GM12878 (cell line): ENCODE data around the gene ELN. TPM values are rescaled to one million over a fixed set of nuclear protein-coding genes. Genes with fewer than 3 reads are reported as not detected.

Experiments
- ATAC-seq: fragments of 200-7000 bp; cut with Tn5 transposase; 3 replicates; pipeline ENCODE4 v1.9.1; 2020; ENCODE audit warnings: mild to moderate bottlenecking, moderate library complexity
- BruUV-seq: library from RNA; stranded (reverse); fragments of 400-500 nt; replicated peaks from 2 replicates; lab custom pipeline; 2021; lab: Mats Ljungman, UMichigan
- CTCF ChIA-PET: fragments of 300-600 bp; sonication (Branson Sonifier 250); formaldehyde crosslinking; extraction: SDS; loops from one replicate; lab custom pipeline; 2021; ENCODE audit warnings: inconsistent platforms; lab: Yijun Ruan, JAX
- POLR2A ChIA-PET: fragments of 350-600 bp; formaldehyde crosslinking; extraction: SDS; loops from one replicate; lab custom pipeline; 2021; ENCODE audit warnings: inconsistent platforms; lab: Charles Lee
- RAD21 ChIA-PET: fragments of 300-600 bp; sonication (Branson Sonifier 250); formaldehyde crosslinking; loops from one replicate; lab custom pipeline; 2023; ENCODE audit warnings: antibody characterized with exemption; ENCODE audit not compliant: unreplicated experiment; lab: Charles Lee
- SMC1A ChIA-PET: fragments of 300-600 bp; sonication (Branson Sonifier 250); formaldehyde crosslinking; loops from one replicate; lab custom pipeline; 2023; ENCODE audit not compliant: unreplicated experiment, uncharacterized antibody; lab: Charles Lee
- DNase-seq: peaks from one replicate; pipeline ENCODE4 v3.0.0-alpha.2; 2011; ENCODE audit warnings: low read depth, low spot score
- FAIRE-seq: peaks from 3 replicates; lab custom pipeline; 2011; peaks lifted over from hg19 to GRCh38; lab: Jason Lieb, UNC
- H2AFZ ChIP-seq: 2 replicates; pipeline ENCODE4 v1.6.0; 2011; ENCODE audit warnings: low read depth, low read length, control low read depth; ENCODE audit not compliant: control insufficient read depth
- H3K27ac ChIP-seq: 2 replicates; pipeline ENCODE4 v1.5.1; 2011; ENCODE audit warnings: control low read depth; ENCODE audit not compliant: control insufficient read depth, insufficient read depth
- H3K27me3 ChIP-seq, 2 experiments: replicated peaks in 1 of 2; 2 replicates each; pipeline versions ENCODE4 v1.6.0 to v1.6.1; 2011; ENCODE audit warnings: low read length in 1 of 2; ENCODE audit not compliant: control insufficient read depth in 2 of 2, insufficient read depth in 2 of 2
- H3K36me3 ChIP-seq, 2 experiments: 2 replicates each; pipeline ENCODE4 v1.5.1; 2011; ENCODE audit warnings: low read length in 1 of 2; ENCODE audit not compliant: control insufficient read depth in 2 of 2, insufficient read depth in 2 of 2
- H3K4me1 ChIP-seq: 2 replicates; pipeline ENCODE4 v1.6.1; 2011; ENCODE audit warnings: mild to moderate bottlenecking, low read length, moderate library complexity, mixed read lengths; ENCODE audit not compliant: control insufficient read depth, insufficient read depth
- H3K4me2 ChIP-seq: 2 replicates; pipeline ENCODE4 v1.6.0; 2011; ENCODE audit warnings: control low read depth; ENCODE audit not compliant: control insufficient read depth, insufficient read depth
- H3K4me3 ChIP-seq: fragments of 200-600 bp; sonication (generic); 2 replicates; pipeline ENCODE4 v1.5.1; 2016
- H3K79me2 ChIP-seq: 2 replicates; pipeline ENCODE4 v1.6.0; 2011; ENCODE audit warnings: low read length; ENCODE audit not compliant: control insufficient read depth, insufficient read depth
- H3K9ac ChIP-seq: 2 replicates; pipeline ENCODE4 v1.8.0; 2011; ENCODE audit warnings: low read length, control low read depth, mixed read lengths; ENCODE audit not compliant: control insufficient read depth, insufficient read depth
- H3K9me3 ChIP-seq: replicated peaks from 3 replicates; pipeline ENCODE4 v1.5.1; 2011; ENCODE audit warnings: mild to moderate bottlenecking, low read length; ENCODE audit not compliant: control insufficient read depth, insufficient read depth
- H4K20me1 ChIP-seq: 2 replicates; pipeline ENCODE4 v1.6.0; 2011; ENCODE audit not compliant: control insufficient read depth, insufficient read depth
- FOXK2 ChIP-seq: fragments of 450-650 bp; IDR thresholded peaks from 2 replicates; pipeline ENCODE4 v1.6.1; 2017; ENCODE audit warnings: mild to moderate bottlenecking, moderate library complexity
- KAT2A ChIP-seq: conservative IDR thresholded peaks from 2 replicates; pipeline ENCODE4 v1.6.1; 2011; ENCODE audit warnings: low read depth, low read length; ENCODE audit not compliant: control insufficient read depth
- NFIC ChIP-seq: IDR thresholded peaks from 2 replicates; pipeline ENCODE4 v1.6.1; 2012; ENCODE audit warnings: low read depth, mild to moderate bottlenecking, inconsistent platforms, low read length, moderate library complexity
- NR2C2 ChIP-seq: IDR thresholded peaks from 2 replicates; pipeline ENCODE4 v1.6.1; 2011; ENCODE audit warnings: borderline replicate concordance, low read depth; ENCODE audit not compliant: control insufficient read depth, insufficient read length
- PKNOX1 ChIP-seq: fragments of 450-650 bp; IDR thresholded peaks from 2 replicates; pipeline ENCODE4 v1.6.1; 2016; ENCODE audit warnings: mild to moderate bottlenecking
- SIX5 ChIP-seq: IDR thresholded peaks from 2 replicates; pipeline ENCODE4 v1.6.1; 2011; ENCODE audit warnings: mild to moderate bottlenecking, low read depth, low read length, moderate library complexity; ENCODE audit not compliant: severe bottlenecking
- SP1 ChIP-seq: IDR thresholded peaks from one replicate; pipeline ENCODE4 v1.6.1; 2011; ENCODE audit warnings: low read depth, low read length
- SREBF1 ChIP-seq: IDR thresholded peaks from 2 replicates; pipeline ENCODE4 v1.6.1; 2012; ENCODE audit warnings: mild to moderate bottlenecking, low read length
- TCF12 ChIP-seq: IDR thresholded peaks from 2 replicates; pipeline ENCODE4 v1.6.1; 2011; ENCODE audit warnings: low read depth, mild to moderate bottlenecking, low read length
- WGBS: methylation state at CpG from one replicate; pipeline ENCODE4 v1.1.6; 2016; ENCODE audit warnings: low lambda C conversion rate; ENCODE audit not compliant: insufficient replicate concordance, insufficient coverage; ENCODE audit errors: missing lambda C conversion rate; 5-methylcytosine and 5-hydroxymethylcytosine counted together
- in situ Hi-C: fragments of 300-500 bp; cut with MboI; formaldehyde crosslinking; loops from 9 replicates; pipeline ENCODE4 v1.14.3; 2018; ENCODE audit warnings: mixed read lengths
- intact Hi-C: fragments of 100-400 bp; cut with micrococcal nuclease; formaldehyde crosslinking; loops from one replicate; pipeline ENCODE4 v1.14.2; 2022; ENCODE audit not compliant: unreplicated experiment
- polyA plus RNA-seq, 11 experiments: library from polyadenylated mRNA; depleted of rRNA in 4 of 11; unstranded in 6 of 11; stranded (reverse) in 5 of 11; fragments of >200 nt; fragmentation: Nextera tagmentation in 4 of 11; fragmentation: Illumina TruSeq in 1 of 11; extraction: Ambion mirVana in 4 of 11; extraction: Trizol in 1 of 11; gene quantifications; 1 replicate in 1 of 11; 2 replicates in 10 of 11; pipeline versions ENCODE4 v1.2.1 to v1.2.3, GENCODE V29; 2011 to 2016; ENCODE audit warnings: inconsistent platforms in 2 of 11, missing spikeins in 2 of 11, low read depth in 1 of 11
- total RNA-seq, 4 experiments: library from RNA; depleted of rRNA in 3 of 4; stranded (reverse); fragments of >200 nt in 3 of 4; fragmentation: Illumina TruSeq in 1 of 4; extraction: Trizol in 1 of 4; gene quantifications; 2 replicates each; pipeline versions ENCODE4 v1.2.1 to v1.2.3, GENCODE V29; 2013 to 2021
- TF ChIP-seq, protein P1 (sequence below): IDR thresholded peaks from 2 replicates; pipeline ENCODE4 v1.6.1; 2011; ENCODE audit warnings: borderline replicate concordance, low read depth, mild to moderate bottlenecking, moderate library complexity, mixed read lengths, low read length; ENCODE audit not compliant: insufficient read depth; ENCODE audit errors: extremely low read length
- TF ChIP-seq, protein P2 (sequence below): IDR thresholded peaks from 2 replicates; pipeline ENCODE4 v1.6.1; 2012; ENCODE audit warnings: low read depth, low read length, improper control_type of control experiment

Gene ELN
- total and polyA plus RNA-seq, 10 of the 15 experiments (the other 5 are each of a cell fraction or from before 2014, with no cell fraction given), result 0.08 to 0.27 (median 0.23) TPM; not detected in 7

DNA sequence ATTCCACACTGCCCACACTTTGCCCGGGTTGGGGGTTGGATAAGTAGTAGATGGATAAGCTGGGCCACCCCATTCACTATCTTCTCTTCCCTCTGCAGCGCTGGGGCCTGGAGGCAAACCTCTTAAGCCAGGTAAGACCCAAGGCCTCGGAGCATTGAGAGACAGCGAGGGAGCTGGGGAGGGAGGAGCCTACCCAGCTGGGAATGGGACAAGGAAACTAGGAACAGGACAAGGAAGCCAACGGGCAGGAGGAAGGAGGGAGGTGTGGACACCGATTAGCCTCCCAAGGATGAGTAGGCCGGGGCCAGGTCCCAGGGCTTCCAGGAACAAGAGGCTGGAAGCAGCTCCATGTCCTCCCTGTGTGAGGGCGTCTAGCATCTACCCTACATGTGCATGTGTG is 9.6 kb downstream of the ELN start:
- Histone ChIP-seq H3K79me2 (no peaks in the 10 kb centered on the region), H3K9ac (no peak overlapping the region), H2AFZ (no peak overlapping the region), H3K27ac (no peak overlapping the region), H3K9me3 (no peaks in the 10 kb centered on the region), H3K27me3 (peaks cover 0 to 6% of the 10 kb centered on the region in 2 experiments; a peak in 1 of 4 replicates), H3K36me3 (no peaks in the 10 kb centered on the region), H3K4me2 (no peak overlapping the region), H3K4me1 (no peaks in the 10 kb centered on the region), H4K20me1 (no peaks in the 10 kb centered on the region), H3K4me3 (no peak overlapping the region)
- FAIRE-seq (no peak), ATAC-seq (no peak), DNase-seq (no peak)
- POLR2A ChIA-PET, result interaction anchor here (0.6 kb wide), 1 partner anchor 89 kb away, joined by 5 read pairs; no protein-coding TSS in a partner anchor
- RAD21 ChIA-PET, result no interaction called here
- BruUV-seq, result no TSS peak
- TF ChIP-seq FOXK2 (no peak), NR2C2 (no peak)
- TF ChIP-seq, protein P1, sequence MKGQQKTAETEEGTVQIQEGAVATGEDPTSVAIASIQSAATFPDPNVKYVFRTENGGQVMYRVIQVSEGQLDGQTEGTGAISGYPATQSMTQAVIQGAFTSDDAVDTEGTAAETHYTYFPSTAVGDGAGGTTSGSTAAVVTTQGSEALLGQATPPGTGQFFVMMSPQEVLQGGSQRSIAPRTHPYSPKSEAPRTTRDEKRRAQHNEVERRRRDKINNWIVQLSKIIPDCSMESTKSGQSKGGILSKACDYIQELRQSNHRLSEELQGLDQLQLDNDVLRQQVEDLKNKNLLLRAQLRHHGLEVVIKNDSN, result no peak
- SMC1A ChIA-PET, result no interaction called here
- CTCF ChIA-PET, result interaction anchor here (5.4 kb wide), 1 partner anchor 12 kb away, joined by 41 read pairs; no protein-coding TSS in a partner anchor
- 13% methylated on average over 8 of the region's 8 CpGs for whole genome bisulfite sequencing
- intact Hi-C loops, result no loop called here
- in situ Hi-C loops, result no loop called here

DNA sequence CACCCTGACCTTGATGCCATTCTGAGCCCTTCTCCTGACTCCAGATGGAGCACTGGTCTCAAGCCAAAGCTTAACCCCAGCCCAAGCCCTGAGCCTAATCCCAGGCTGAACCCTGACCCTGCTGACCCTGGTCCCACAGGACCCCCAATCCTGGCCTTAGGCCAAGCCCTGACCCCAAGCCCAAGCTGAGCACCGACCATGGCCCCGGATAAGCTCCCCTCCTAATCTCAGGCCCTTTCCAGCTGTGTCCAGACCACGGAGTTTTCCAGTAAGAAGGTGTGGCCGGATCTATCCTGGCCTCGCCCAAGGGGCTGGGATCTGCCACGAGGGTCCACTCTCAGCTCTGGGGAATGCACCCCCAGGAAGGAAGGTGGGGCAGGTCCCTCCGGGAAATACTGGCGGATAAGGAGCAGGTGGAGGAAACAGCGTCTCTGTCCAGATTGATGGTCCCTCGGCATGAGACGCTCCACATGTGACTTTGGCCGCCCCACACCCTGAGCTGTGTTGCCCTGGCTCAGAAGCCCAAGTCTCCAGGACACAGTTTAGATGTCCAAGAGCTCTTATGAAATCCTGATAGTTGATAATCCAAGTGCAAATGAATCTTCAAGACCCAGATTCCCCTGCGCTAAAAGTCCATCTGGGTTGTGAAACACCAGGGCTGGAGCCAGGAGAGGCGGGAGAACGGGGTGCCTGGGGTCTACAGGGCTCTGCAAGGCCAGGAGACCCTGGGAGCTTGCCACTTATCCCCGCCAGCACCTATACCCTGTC is 10.4 kb downstream of the ELN start:
- no peak overlapping the region for H2AFZ ChIP-seq
- DNase-seq, result no peak
- no peaks in the 10 kb centered on the region for H3K36me3 ChIP-seq
- H3K79me2 ChIP-seq, result no peaks in the 10 kb centered on the region
- RAD21 ChIA-PET, result no interaction called here
- in situ Hi-C loops (no loop called here), intact Hi-C loops (no loop called here)
- no peaks in the 10 kb centered on the region for H3K4me1 ChIP-seq
- H3K27me3 ChIP-seq, result peaks cover 0 to 3% of the 10 kb centered on the region in 2 experiments; a peak in 2 of 4 replicates
- SMC1A ChIA-PET, result no interaction called here
- H3K9ac ChIP-seq, result no peak overlapping the region
- no peaks in the 10 kb centered on the region for H3K9me3 ChIP-seq
- BruUV-seq, result no TSS peak
- WGBS, result 21% methylated on average over 16 of the region's 16 CpGs
- CTCF ChIA-PET, result interaction anchor here (5.4 kb wide), 1 partner anchor 12 kb away, joined by 41 read pairs; no protein-coding TSS in a partner anchor
- no peak overlapping the region for H3K4me2 ChIP-seq
- ATAC-seq, result no peak
- no peak overlapping the region for H3K27ac ChIP-seq
- no peak for FAIRE-seq
- POLR2A ChIA-PET, result no interaction called here
- no peak overlapping the region for H3K4me3 ChIP-seq
- H4K20me1 ChIP-seq, result no peaks in the 10 kb centered on the region
- no peak for TF ChIP-seq TCF12
- no peak for TF ChIP-seq NFIC
- no peak for TF ChIP-seq KAT2A
- no peak for TF ChIP-seq PKNOX1
- no peak for TF ChIP-seq SIX5
- TF ChIP-seq SP1, result no peak
- TF ChIP-seq SREBF1, result no peak
- TF ChIP-seq, protein P2, sequence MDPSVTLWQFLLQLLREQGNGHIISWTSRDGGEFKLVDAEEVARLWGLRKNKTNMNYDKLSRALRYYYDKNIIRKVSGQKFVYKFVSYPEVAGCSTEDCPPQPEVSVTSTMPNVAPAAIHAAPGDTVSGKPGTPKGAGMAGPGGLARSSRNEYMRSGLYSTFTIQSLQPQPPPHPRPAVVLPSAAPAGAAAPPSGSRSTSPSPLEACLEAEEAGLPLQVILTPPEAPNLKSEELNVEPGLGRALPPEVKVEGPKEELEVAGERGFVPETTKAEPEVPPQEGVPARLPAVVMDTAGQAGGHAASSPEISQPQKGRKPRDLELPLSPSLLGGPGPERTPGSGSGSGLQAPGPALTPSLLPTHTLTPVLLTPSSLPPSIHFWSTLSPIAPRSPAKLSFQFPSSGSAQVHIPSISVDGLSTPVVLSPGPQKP, result no peak
